Body of pancreas (tissue), 4 donors: ENCODE results near the gene PLEKHG3. TPM values are rescaled to one million over a fixed set of nuclear protein-coding genes. Genes with fewer than 3 reads are reported as not detected.

ENCODE experiments used
- ATAC-seq: fragments of 150-250 bp; one replicate; pipeline ENCODE4 v1.9.1; 2016
- DNase-seq, 4 donors: peaks; one replicate each; pipeline ENCODE4 v3.0.0-alpha.2; 2019
- H3K27ac ChIP-seq, 4 donors: fragments of 200-600 bp; sonication (generic); 1 replicate in 3 of 4; 2 replicates in 1 of 4; pipeline versions ENCODE4 v1.5.1 to v1.6.1; 2016 to 2019; ENCODE audit warnings: mild to moderate bottlenecking in 1 of 4, mixed read lengths in 1 of 4, moderate library complexity in 1 of 4
- H3K27me3 ChIP-seq, 2 donors: fragments of 200-600 bp; sonication (generic); one replicate each; pipeline ENCODE4 v1.6.0; 2016; ENCODE audit warnings: mild to moderate bottlenecking in 1 of 2
- H3K36me3 ChIP-seq, 2 donors: fragments of 200-600 bp; sonication (generic); replicated peaks in 1 of 2; 2 replicates each; pipeline ENCODE4 v1.5.1; 2016; ENCODE audit warnings: low read depth in 2 of 2; ENCODE audit not compliant: insufficient read depth in 1 of 2
- H3K4me1 ChIP-seq: fragments of 200-600 bp; sonication (generic); one replicate; pipeline ENCODE4 v1.6.0; 2016
- H3K4me3 ChIP-seq, 2 donors: fragments of 200-600 bp; sonication (generic); 1 replicate in 1 of 2; 2 replicates in 1 of 2; pipeline ENCODE4 v1.5.1; 2016 to 2019
- H3K9me3 ChIP-seq, 3 donors: fragments of 200-600 bp; sonication (generic); 1 replicate in 2 of 3; 2 replicates in 1 of 3; pipeline ENCODE4 v1.5.1; 2016
- CTCF ChIP-seq, 7 experiments: fragments of 450-650 bp in 4 of 7; fragments of 200-600 bp in 3 of 7; sonication (generic) in 3 of 7; IDR thresholded peaks; one replicate each; pipeline ENCODE4 v1.5.1; 2016 to 2019; ENCODE audit warnings: antibody characterized with exemption in 7 of 7
- POLR2A ChIP-seq, 3 donors: fragments of 450-650 bp; IDR thresholded peaks; one replicate each; pipeline ENCODE4 v1.6.1; 2016; ENCODE audit warnings: antibody characterized with exemption in 3 of 3, mild to moderate bottlenecking in 2 of 3
- WGBS, 2 donors: methylation state at CpG; one replicate each; pipeline ENCODE4 v1.1.5; 2017; 5-methylcytosine and 5-hydroxymethylcytosine counted together
- intact Hi-C: fragments of 100-400 bp; cut with DNase I; formaldehyde crosslinking; loops from one replicate; pipeline ENCODE4 v1.15.1; 2023
- total RNA-seq, 2 donors: library from RNA; depleted of rRNA; stranded (reverse); fragments of >200 nt; gene quantifications; one replicate each; pipeline ENCODE4 v1.1.0, GENCODE V29; 2016

PLEKHG3 gene
- total RNA-seq, 2 donors from 2014 or later = 34.5 to 40.2 TPM

- Histone ChIP-seq H3K4me3 (no peak overlapping the region), H3K27me3 (no peaks in the 10 kb centered on the region), H3K36me3 (no peaks in the 10 kb centered on the region), H3K4me1 (peaks cover 41% of the 10 kb centered on the region), H3K9me3 (no peaks in the 10 kb centered on the region), H3K27ac (peak overlapping the region in 3 of 4 donors; percentile 2 to 43 (median 10))
- TF ChIP-seq POLR2A (IDR thresholded peaks at IDR 0.05) = no peak
- TF ChIP-seq CTCF (IDR thresholded peaks at IDR 0.05) = no peak
- no peak for ATAC-seq
- intact Hi-C loops = no loop called here
- WGBS, 2 donors = 50 to 58% methylated on average over 10 to 18 of the region's 18 CpGs
- DNase-seq = peak in 1 of 4 donors; percentile 28
These were observed 59.8 kb downstream of the PLEKHG3 start for GRCh38 chr14:64763801-64764621.

GRCh38 chr14:64764641-64765520 is 60.7 kb downstream of the PLEKHG3 start:
- peak overlapping the region in 2 of 4 donors; percentile 2 to 43 for H3K27ac ChIP-seq
- peaks cover 33% of the 10 kb centered on the region for H3K4me1 ChIP-seq
- TF ChIP-seq POLR2A (IDR thresholded peaks at IDR 0.05) = no peak
- peak; percentile 90 to 97 (median 95) for TF ChIP-seq CTCF (IDR thresholded peaks at IDR 0.05)
- H3K9me3 ChIP-seq = no peaks in the 10 kb centered on the region
- no peaks in the 10 kb centered on the region for H3K27me3 ChIP-seq
- intact Hi-C loops = loop anchor here (5.0 kb wide), 1 partner anchor 93 kb away; no protein-coding TSS in a partner anchor
- no peak overlapping the region for H3K4me3 ChIP-seq
- H3K36me3 ChIP-seq = no peaks in the 10 kb centered on the region
- ATAC-seq = peak; percentile 73
- peak; percentile 76 to 79 (median 78) for DNase-seq
- 16 to 20% methylated on average over 17 to 28 of the region's 29 CpGs for WGBS, 2 donors

- DNase-seq (no peak), ATAC-seq (no peak)
- Histone ChIP-seq H3K27ac (no peak overlapping the region), H3K9me3 (no peaks in the 10 kb centered on the region), H3K4me1 (peaks cover 28% of the 10 kb centered on the region), H3K4me3 (no peak overlapping the region), H3K27me3 (no peaks in the 10 kb centered on the region), H3K36me3 (no peaks in the 10 kb centered on the region)
- intact Hi-C loops = loop anchor here (5.0 kb wide), 1 partner anchor 94 kb away; no protein-coding TSS in a partner anchor
- WGBS, 2 donors = 92 to 93% methylated on average over 4 of the region's 4 CpGs
- no peak for TF ChIP-seq POLR2A (IDR thresholded peaks at IDR 0.05)
- peak in 1 of 7 experiments; percentile 7 for TF ChIP-seq CTCF (IDR thresholded peaks at IDR 0.05)
These were observed 61.6 kb downstream of the PLEKHG3 start for GRCh38 chr14:64765740-64766302.

- no peak for TF ChIP-seq POLR2A (IDR thresholded peaks at IDR 0.05)
- no peak for TF ChIP-seq CTCF (IDR thresholded peaks at IDR 0.05)
- Histone ChIP-seq H3K36me3 (no peaks in the 10 kb centered on the region), H3K4me3 (no peak overlapping the region), H3K4me1 (peaks cover 20% of the 10 kb centered on the region), H3K9me3 (no peaks in the 10 kb centered on the region), H3K27ac (no peak overlapping the region), H3K27me3 (no peaks in the 10 kb centered on the region)
- DNase-seq = no peak
- no peak for ATAC-seq
- WGBS, 2 donors = 87 to 88% methylated on average over 13 to 25 of the region's 25 CpGs
- intact Hi-C loops = loop anchor here (5.0 kb wide), 1 partner anchor 94 kb away; no protein-coding TSS in a partner anchor
These were observed 62.4 kb downstream of the PLEKHG3 start for GRCh38 chr14:64766430-64767151.
